PC-9 (cell line): ENCODE results near the gene RAB25. TPM values are rescaled to one million over a fixed set of nuclear protein-coding genes. Genes with fewer than 3 reads are reported as not detected.

Experiments used
- BruUV-seq: library from RNA; stranded (reverse); fragments of 400-500 nt; replicated peaks from 2 replicates; lab custom pipeline; 2021; lab: Mats Ljungman, UMichigan
- CTCF ChIA-PET: fragments of 300-600 bp; sonication (Branson Sonifier 250); formaldehyde crosslinking; loops from one replicate; lab custom pipeline; 2022; ENCODE audit warnings: antibody characterized with exemption; lab: Charles Lee
- POLR2A ChIA-PET: fragments of 300-600 bp; sonication (Branson Sonifier 250); formaldehyde crosslinking; loops from one replicate; lab custom pipeline; 2022; ENCODE audit warnings: antibody characterized with exemption; ENCODE audit not compliant: unreplicated experiment; lab: Charles Lee
- DNase-seq, 2 experiments: peaks; one replicate each; pipeline versions ENCODE4 v3.0.0 to v3.0.0-alpha.2; 2015 to 2022; ENCODE audit warnings: mixed read lengths in 1 of 2
- H2AFZ ChIP-seq: fragments of 200-600 bp; sonication (generic); 2 replicates; pipeline ENCODE4 v1.8.1; 2017; ENCODE audit warnings: antibody characterized with exemption
- H3F3A ChIP-seq: fragments of 200-600 bp; sonication (generic); 2 replicates; pipeline ENCODE4 v1.8.1; 2017; ENCODE audit warnings: antibody characterized with exemption, mild to moderate bottlenecking, low read depth; ENCODE audit not compliant: insufficient read depth
- H3K27ac ChIP-seq: fragments of 200-600 bp; sonication (generic); 2 replicates; pipeline ENCODE4 v1.6.1; 2016; ENCODE audit warnings: mixed run types
- H3K27me3 ChIP-seq: fragments of 200-600 bp; sonication (generic); 2 replicates; pipeline ENCODE4 v1.6.1; 2016; ENCODE audit warnings: low read depth, mixed run types; ENCODE audit not compliant: insufficient read depth
- H3K36me3 ChIP-seq: fragments of 200-600 bp; sonication (generic); 2 replicates; pipeline ENCODE4 v1.6.1; 2016; ENCODE audit warnings: low read depth, mixed run types
- H3K4me1 ChIP-seq: fragments of 200-600 bp; sonication (generic); replicated peaks from 2 replicates; pipeline ENCODE4 v1.6.1; 2016; ENCODE audit warnings: mixed run types; ENCODE audit not compliant: insufficient read depth
- H3K4me2 ChIP-seq: fragments of 200-600 bp; sonication (generic); 2 replicates; pipeline ENCODE4 v1.6.1; 2017; ENCODE audit warnings: mixed run types
- H3K4me3 ChIP-seq: fragments of 200-600 bp; sonication (generic); 2 replicates; pipeline ENCODE4 v1.6.1; 2016; ENCODE audit warnings: mixed run types
- H3K79me2 ChIP-seq: fragments of 200-600 bp; sonication (generic); 2 replicates; pipeline ENCODE4 v1.6.1; 2017; ENCODE audit warnings: low read depth, mixed run types
- H3K9me2 ChIP-seq: fragments of 200-600 bp; sonication (generic); 2 replicates; pipeline ENCODE4 v1.8.1; 2017; ENCODE audit warnings: mild to moderate bottlenecking; ENCODE audit not compliant: insufficient read depth
- H3K9me3 ChIP-seq: fragments of 200-600 bp; sonication (generic); 2 replicates; pipeline ENCODE4 v1.8.1; 2016; ENCODE audit warnings: low read depth; ENCODE audit not compliant: insufficient read depth
- H4K20me1 ChIP-seq: fragments of 200-600 bp; sonication (generic); 2 replicates; pipeline ENCODE4 v1.8.1; 2017; ENCODE audit not compliant: insufficient read depth
- CTCF ChIP-seq: fragments of 200-600 bp; sonication (generic); conservative IDR thresholded peaks from 2 replicates; pipeline ENCODE4 v1.6.1; 2017; ENCODE audit warnings: mixed run types, antibody characterized with exemption, mild to moderate bottlenecking, moderate library complexity
- EZH2 ChIP-seq: fragments of 200-600 bp; sonication (generic); IDR thresholded peaks from 2 replicates; pipeline ENCODE4 v1.8.0; 2017; ENCODE audit warnings: antibody characterized with exemption, low read depth
- intact Hi-C: fragments of 100-400 bp; cut with micrococcal nuclease; formaldehyde crosslinking; loops from one replicate; pipeline ENCODE4 v1.10.0; 2022; ENCODE audit not compliant: unreplicated experiment
- total RNA-seq: library from RNA; stranded (reverse); gene quantifications from 2 replicates; pipeline ENCODE4 v1.2.3, GENCODE V29; 2021

The RAB25 gene
- total RNA-seq, 1 experiment from 2014 or later, result 129 TPM

- peaks cover 27% of the 10 kb centered on the region for H4K20me1 ChIP-seq
- no peak overlapping the region for H3K4me2 ChIP-seq
- no peaks in the 10 kb centered on the region for H3K36me3 ChIP-seq
- intact Hi-C loops, result no loop called here
- H3K9me2 ChIP-seq, result no peaks in the 10 kb centered on the region
- ChIA-PET POLR2A (interaction anchor here (0.6 to 0.7 kb wide), 2 partner anchors 345 to 811 kb away, joined by 3 to 5 read pairs; no protein-coding TSS in a partner anchor), CTCF (interaction anchor here (1.2 kb wide), 1 partner anchor 16 kb away, joined by 5 read pairs; no protein-coding TSS in a partner anchor)
- TF ChIP-seq CTCF (no peak), EZH2 (no peak)
- H3K79me2 ChIP-seq, result peaks cover 30% of the 10 kb centered on the region
- H3K9me3 ChIP-seq, result no peaks in the 10 kb centered on the region
- no peak overlapping the region for H3K4me3 ChIP-seq
- no peaks in the 10 kb centered on the region for H3K27me3 ChIP-seq
- H3K4me1 ChIP-seq, result peaks cover 65% of the 10 kb centered on the region
- DNase-seq, result no peak
- H3K27ac ChIP-seq, result no peak overlapping the region
- peaks cover 27% of the 10 kb centered on the region for H3F3A ChIP-seq
- no peak overlapping the region for H2AFZ ChIP-seq
- BruUV-seq, result no TSS peak
Measured at GRCh38 chr1:156112276-156113137, 51.5 kb downstream of the RAB25 start.

- Histone ChIP-seq H3K4me1 (peaks cover 65% of the 10 kb centered on the region), H3K27me3 (no peaks in the 10 kb centered on the region), H3K4me3 (peak overlapping the region; percentile 100; the same call in 1 of the 2 replicates), H3K27ac (peak overlapping the region; percentile 69), H3K4me2 (peak overlapping the region; percentile 99), H3K9me3 (no peaks in the 10 kb centered on the region), H3K36me3 (peaks cover 6% of the 10 kb centered on the region; the same call in 1 of the 2 replicates), H3K79me2 (peaks cover 39% of the 10 kb centered on the region), H2AFZ (no peak overlapping the region), H3F3A (peaks cover 27% of the 10 kb centered on the region), H4K20me1 (peaks cover 36% of the 10 kb centered on the region), H3K9me2 (no peaks in the 10 kb centered on the region)
- POLR2A ChIA-PET, result interaction anchor here (0.6 to 2.4 kb wide), 8 partner anchors 9 to 812 kb away, joined by 3 to 24 read pairs (median 6); partner anchors contain the start of gene SMG5
- no peak for DNase-seq
- CTCF ChIA-PET, result interaction anchor here (0.9 to 1.4 kb wide), 5 partner anchors 13 to 112 kb away, joined by 3 to 6 read pairs (median 5); no protein-coding TSS in a partner anchor
- BruUV-seq, result no TSS peak
- intact Hi-C loops, result no loop called here
- TF ChIP-seq CTCF (no peak), EZH2 (no peak)
Measured at GRCh38 chr1:156113282-156113950, 52.5 kb downstream of the RAB25 start.
